HG02759 (cell line): Measurements from ENCODE around the gene CENATAC.
A peak's percentile ranks its signal among the peaks of the same experiment; 100 is the strongest.
"Not testable (repeated sequence)": the region's sequence is repeated elsewhere in the genome, so short reads cannot be mapped to it uniquely, and the experiment has no call there.

Source experiments
- ATAC-seq: cut with Tn5 transposase; IDR thresholded peaks from one replicate; pipeline ENCODE4 v1.9.1; 2021; ENCODE audit warnings: mild to moderate bottlenecking, moderate library complexity; ENCODE audit not compliant: unreplicated experiment

The CENATAC gene

DNA sequence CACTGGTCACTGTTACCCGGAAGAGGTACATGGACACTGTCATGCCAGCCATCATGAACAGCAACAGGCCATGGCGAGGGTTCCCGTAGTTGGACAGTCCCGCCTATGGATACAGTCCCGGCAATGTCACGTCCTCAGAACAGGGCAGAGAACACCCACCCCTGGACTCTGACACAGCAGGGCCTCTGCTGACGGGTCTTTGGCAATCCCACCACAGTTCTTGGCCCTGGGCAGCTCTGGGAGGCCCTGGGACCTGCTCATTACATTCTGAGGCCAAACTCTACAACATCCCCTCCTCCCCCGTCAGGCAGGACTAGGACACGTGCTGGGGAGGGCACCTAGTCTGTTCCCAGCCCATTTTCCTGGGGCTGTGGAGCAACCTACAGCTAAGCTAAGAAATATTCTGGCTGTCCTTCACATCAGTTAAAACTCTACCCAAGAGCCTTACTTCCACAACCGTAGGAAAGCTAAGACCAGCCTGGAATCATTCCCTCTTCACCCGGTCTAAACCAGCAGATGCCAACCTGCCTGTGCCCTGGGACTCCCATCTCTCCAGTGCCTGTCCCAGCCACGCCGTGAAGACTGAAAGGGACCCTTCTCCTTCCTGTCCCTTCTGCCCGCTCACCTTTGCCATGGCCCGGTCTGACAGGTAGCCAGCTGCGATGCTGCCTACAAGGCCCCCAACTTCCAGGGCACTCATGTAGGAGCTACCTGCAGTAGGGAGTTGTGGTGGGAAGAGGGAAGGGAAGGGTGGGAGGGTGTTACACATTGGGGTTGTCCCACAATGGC, 28.2 kb downstream of the CENATAC start:
- no peak for ATAC-seq

DNA sequence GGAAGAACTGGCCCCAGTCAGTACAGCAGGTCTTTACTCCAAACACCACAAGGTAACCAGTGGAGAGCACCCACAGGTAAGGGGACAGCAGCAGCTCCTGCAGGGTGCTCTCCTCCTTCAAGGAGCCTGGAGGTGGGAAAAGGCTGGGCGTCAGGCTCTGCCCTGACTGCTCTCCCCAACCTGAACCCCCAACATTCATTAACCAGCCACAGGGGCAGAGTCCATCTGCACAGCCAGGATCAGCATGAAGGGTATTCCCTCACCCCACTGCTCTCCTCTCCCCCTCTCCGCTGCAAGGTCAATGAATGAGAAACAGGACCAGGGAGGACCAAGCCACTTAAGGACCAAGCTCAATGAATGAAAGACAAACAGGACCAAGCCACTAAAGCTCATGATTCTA, 29.0 kb downstream of the CENATAC start:
- no peak for ATAC-seq

DNA sequence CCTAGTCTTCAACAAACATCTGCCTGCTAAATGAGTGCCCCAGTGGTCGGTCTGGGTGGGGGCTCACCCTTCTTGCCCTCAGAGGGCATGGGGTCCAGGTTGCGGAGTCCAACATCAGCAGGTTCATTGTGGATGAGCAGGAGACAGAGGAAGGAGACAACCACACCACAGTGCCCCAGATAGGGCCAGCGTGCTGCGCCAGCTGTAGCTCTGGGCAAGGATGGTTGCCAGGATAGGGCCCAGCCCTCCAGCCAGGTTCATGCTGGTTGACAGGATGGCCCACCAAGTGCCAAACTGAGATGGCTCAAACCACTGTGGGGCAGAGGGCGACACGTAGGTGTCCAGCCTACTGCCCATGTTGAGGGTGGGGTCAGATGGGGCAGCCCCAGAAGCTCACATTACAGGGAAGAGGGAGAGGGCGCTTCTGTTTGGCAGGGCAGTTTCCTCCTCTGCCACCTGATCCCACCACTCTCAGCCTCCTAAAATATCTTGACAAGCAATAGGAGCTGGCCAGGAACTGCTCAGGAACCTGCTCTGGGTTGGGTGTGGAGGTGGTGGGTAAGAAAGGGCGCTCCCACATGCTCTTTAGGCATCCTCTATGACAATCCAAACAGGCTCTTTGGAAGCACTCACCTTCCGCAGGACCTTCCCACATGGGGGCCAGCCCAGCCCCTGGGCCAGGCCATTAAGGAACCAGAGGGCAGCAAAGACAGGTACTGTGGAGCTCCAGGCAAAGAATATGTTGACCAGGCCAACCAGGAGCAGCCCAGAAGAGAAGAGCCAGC, 29.8 kb downstream of the CENATAC start:
- ATAC-seq: no peak

DNA sequence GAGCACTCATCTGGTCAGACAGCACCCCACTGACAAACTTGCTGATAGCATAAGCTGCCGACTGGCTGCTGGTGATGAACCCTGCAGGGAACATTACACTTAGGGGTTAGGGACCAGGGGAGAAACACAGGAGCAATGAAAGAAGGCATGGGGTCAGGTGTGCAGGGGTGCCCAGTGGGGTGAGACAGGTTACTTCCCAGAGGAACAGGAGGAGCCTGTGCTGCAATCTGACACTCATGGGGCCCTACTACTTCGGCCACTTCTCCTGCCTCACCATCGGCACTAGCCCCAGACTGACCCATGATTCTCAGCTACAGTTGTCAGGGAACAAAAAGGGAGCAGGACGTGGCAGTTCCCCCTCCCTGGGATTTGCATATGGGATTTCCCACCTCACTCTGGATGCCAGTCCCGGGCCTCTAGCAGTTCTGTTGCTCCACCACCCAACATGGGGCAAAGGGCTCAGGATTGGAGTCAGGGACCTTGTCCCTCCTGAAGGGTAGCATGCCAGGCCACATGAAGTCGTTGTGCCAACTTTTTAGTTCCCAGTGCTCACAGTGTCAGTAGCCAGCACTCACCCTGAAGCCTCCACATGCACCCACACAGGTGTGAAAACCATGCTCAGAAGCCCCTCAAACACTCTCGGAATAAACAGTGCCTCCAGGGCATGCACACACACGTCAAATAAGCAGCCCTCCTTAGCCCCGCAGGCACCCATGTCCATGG, 30.6 kb downstream of the CENATAC start:
- ATAC-seq: no peak

DNA sequence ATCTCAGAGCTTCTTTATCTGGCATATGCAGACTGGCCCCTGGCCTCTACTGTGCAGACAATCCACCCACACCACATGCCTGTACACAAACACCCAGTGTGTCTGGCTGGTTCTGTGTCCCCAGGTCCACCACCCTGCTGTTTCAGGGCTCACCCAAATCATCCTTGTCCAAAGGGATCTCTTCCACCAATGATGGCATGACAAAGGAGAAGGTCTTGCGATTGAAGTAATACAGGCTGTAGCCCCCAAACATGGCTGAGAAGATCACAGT, 31.1 kb downstream of the CENATAC start:
- no peak for ATAC-seq

DNA sequence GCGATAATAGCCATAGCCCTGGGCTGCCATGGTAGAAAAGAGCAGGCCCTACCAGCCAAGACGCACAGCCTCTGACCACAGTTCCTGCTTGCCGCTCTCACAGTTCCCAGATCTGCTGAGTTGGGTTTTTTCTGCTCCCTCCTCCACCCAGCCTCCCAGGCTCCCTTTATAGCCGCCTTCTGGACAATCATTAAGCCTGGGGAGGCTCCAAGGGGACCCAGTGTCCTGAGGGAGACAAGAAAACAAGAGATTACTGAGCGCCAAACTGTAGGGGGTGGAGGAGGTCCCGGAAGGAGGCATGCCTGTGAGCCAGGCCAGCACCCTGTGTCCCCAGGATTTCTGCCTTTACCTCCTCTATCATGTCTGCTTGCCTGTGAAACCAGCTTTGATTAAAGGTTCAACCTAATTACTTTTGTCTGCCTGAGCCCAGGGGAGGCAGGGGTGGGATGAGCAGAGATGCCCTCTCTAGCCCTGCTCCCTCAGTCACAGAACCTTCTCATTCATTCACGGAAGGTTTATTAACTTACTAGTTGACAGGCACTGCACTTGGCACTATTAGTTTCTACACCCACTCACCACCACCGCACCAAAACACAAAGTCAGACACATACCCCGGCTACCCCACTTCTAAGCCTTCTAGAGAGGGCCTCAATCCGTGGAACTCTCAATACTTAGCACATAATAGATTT, 31.5 kb downstream of the CENATAC start:
- ATAC-seq: peak; percentile 21

DNA sequence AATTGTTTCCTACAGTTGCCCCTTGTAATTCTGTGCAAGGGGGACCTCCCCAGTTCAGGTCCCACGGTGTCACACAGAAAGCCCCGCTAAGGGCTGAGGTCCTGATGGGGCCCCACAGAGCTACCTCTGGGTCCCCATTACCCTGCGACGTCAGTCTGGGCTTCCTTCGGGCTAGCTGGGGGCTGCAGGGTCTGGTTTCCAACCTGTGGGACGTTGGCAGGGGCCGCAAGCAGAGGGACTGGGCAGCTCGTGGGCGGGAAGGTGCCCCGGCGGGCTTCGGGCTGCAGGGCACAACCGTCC, 32.0 kb downstream of the CENATAC start:
- peak; percentile 16 for ATAC-seq

DNA sequence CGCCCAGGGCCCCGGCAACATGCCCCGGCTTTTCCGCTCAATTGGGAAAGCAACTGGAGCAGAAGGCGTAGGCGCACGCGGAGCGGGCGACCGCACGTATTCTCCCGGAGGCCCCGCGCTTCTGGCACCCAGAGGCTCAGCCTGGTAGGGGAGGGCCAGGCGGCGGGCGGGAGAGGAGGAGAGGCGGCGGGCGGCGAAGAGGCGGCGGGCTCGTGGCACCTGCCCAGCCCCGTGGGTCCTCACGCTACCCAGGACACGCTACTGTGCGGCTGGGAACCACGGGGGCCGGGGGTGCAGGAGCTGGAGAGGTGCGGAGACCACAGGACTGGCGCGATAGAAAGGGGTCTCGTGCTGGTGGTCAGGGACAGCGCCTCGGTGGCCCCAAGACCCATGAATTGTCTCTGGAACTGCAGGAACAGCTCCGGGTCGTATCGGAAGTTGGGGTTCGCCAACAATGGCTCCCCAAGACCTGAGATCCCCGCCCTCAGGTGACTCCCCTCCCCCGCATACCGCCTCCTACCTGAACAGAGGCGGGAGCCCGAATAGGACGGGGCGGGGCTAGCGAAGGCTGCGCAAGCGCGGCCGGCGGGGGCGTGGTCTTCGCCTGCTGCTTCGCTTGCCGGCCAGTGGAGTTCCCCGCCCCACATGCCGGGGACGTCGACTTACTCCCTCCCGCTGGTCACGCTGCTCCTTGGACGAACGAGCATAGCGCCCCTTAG, 32.5 kb downstream of the CENATAC start, which contains the start of gene SLC37A4:
SLC37A4 (minus strand) TSS at position 549 of the 719 bp plus-strand sequence.
- peak; percentile 89 for ATAC-seq

DNA sequence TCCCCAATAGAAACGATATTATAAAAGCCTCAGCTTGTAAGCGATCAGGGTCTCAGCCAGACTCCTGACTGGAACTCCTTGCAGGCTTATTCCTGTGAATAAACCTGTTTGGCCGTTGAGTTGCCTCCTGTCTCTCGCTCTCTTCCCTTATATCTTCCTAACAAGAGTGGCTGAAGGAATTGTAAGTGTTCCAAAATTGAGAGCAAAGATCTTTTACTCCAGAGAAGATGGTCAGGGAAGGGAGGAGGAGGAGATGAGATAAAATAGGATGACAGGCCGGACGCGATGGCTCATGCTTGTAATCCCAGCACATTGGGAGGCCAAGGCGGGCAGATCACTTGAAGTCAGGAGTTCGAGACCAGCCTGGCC, 34.0 kb downstream of the CENATAC start:
- no peak for ATAC-seq

DNA sequence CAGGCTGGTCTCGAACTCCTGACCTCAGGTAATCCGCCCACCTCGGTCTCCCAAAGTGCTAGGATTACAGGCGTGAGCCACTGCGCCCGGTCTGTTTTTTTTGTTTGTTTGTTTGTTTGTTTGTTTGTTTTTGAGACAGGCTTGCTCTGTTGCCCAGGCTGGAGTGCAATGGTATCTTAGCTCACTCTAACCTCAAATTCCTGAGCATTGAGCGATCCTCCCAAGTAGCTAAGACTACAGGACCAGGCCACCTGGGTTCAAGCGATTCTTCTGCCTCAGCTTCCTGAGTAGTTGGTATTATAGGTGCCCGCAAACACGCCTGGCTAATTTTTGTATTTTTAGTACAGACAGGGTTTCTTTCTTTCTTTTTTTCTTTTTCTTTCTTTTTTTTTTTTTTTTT, 35.5 kb downstream of the CENATAC start:
- ATAC-seq: not testable (repeated sequence)

DNA sequence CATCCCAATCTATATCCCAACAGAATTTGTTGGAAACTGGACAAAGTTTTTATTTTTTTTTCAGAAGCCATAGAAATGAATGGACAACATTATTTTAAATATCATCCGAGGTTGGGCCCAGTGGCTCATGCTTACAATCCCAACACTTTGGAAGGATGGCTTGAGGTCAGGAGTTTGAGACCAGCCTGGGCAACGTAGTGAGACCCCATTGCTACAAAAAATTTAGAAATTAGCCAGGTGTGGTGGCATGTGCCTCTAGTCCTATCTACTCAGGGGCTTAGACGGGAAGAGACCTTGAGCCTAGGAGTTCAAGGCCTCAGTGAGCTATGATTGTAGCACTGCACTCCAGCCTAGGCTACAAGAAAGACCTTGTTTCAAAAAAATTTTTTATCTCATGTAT, 36.9 kb downstream of the CENATAC start:
- no peak for ATAC-seq

DNA sequence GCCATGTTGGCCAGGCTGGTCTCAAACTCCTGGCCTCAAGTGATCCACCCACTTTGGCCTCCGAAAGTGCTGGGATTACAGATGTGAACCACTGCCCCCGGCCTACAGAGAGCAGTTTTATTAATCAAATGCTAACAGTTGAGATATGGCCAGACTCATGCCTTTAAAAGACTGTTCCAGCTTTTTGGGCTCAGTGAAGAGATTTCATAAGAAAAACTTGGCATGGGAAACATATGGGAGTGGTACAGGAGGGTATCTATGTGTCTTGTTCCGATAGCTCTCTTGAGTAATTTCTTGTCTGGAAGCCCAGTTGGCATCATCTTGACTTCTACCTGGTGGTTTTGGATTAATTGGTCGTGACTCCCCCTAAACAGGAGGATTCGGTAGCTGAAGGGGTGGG, 40.9 kb downstream of the CENATAC start:
- ATAC-seq: no peak

DNA sequence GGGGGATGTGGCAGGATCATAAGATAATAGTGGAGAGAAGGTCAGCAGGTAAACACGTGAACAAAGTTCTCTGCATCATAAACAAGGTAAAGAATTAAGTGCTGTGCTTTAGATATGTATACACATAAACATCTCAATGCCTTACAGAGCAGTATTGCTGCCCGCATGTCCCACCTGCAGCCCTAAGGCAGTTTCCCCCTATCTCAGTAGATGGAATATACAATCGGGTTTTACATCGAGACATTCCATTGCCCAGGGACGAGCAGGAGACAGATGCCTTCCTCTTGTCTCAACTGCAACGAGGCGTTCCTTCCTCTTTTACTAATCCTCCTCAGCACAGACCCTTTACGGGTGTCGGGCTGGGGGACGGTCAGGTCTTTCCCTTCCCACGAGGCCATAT, 41.5 kb downstream of the CENATAC start:
- ATAC-seq: not testable (repeated sequence)

DNA sequence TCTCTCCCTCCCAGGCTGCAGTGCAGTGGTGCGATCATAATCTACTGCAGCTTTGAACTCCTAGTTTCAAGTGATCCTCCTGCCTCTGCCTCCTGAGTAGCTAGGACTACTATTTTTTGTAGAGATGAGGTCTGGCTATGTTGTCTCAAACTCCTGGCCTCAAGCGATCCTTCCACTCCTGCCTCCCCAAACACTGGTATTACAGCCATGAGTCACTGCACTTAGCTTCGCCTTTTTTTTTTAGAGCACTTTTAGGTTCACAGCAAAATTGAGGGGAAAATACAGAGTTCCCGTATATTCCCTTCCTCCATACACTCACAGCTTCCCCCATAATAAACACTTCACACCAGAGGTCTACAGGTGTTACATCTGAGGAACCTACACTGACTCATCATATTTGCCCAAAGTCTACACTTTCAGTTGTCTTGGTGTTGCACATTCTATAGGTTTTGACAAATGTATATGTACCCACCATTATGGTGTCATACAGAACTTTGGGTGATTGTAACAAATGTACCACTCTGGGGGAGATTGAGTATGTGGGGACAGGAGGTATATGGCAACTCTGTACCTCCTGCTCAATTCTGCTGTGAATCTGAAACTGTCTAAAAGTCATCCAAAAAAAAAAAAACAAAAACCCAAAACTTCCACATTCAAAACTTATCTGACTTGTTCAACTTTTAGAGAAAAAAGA, 44.0 kb downstream of the CENATAC start:
- ATAC-seq: no peak

DNA sequence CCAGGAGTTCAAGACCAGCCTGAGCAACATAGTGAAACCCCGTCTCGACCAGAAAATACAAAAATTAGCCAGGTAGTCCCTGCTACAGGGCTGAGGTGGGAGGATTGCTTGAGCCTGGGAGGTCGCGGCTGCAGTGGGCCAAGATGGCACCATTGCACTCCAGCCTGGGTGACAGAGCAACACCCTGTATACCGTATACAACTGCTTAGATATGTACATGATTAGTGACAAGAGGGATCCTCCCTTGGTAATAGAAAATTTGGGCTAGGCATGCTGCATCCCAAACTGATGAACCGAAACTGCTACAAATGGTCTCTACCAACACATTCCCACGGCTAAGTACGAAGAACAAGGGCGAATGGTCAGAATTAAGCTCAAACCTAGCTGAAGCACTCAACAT, 45.0 kb downstream of the CENATAC start:
- ATAC-seq: no peak

DNA sequence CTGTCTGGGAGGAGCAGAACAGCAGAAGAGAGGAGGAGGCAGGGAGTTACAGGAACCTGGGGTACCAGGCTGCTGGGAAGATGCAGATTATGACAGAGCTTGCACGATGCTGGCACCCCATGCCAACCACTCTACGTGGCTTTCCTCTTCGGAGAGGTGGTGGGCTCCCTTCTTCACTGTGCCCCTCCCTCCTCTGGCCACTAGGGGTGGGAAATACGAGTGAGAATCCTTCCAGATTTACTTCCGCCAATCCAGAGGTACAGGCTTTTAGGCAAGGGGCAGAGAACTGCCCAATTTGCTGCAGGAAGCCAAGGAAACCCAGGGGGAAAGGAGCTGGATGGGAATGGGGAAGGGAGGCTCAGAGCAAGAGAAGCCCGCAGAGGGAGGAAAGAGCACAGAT, 46.8 kb downstream of the CENATAC start:
- ATAC-seq: no peak

DNA sequence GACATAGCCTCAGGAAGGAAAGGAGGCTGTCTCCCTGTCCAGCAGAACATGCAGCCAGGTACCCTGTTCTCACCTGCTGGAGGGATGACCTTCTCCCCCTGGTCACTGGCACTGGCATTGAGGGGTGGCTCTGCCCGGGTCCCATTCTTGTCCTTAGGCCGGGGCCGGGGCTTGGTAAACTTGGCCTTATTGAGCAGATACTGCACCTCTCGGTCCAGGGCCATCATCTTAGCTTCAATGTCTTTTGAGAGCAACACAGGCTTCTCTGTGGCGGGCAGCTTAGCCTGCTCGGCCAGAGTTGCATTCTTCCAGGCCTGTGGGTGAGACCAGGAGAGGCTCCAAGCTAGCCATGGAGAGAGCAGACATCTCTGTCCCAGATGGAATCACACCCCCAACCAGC, 48.6 kb downstream of the CENATAC start:
- no peak for ATAC-seq

DNA sequence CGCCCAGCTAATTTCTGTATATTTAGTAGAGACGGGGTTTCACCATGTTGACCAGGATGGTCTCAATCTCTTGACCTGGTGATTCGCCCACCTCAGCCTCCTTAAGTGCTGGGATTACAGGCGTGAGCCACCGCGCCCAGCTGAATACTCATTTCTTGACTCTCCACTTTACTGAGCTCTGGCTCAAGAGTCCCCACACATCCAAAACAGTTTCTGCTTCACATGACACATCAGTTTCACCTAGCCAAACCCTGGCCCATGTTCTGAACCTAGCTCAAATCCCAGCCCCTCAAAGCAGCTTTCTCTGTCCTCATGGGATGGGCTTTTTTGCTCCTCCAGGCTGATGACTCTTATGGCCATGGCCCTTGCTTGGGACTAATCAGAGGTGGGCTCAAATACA, 49.3 kb downstream of the CENATAC start:
- no peak for ATAC-seq

DNA sequence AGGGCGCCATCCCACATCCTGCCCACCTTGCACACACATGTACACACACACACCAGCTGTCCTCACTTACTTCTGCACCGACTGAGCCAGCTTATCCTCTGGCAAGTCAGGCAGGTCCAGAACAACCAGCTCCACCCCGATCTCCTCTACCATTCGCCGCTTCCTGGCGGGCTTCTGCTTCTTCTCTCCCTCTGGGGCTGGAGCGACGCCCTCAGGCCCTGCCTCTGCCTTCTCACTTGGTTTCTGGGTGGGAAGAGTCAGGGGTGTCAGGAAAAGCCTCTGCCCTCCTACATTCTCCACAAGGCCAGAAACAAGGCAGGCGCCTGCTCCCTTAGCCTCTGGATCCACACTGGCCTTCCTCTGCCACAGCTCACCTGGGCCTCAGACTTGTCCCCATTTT, 50.7 kb downstream of the CENATAC start:
- ATAC-seq: no peak

DNA sequence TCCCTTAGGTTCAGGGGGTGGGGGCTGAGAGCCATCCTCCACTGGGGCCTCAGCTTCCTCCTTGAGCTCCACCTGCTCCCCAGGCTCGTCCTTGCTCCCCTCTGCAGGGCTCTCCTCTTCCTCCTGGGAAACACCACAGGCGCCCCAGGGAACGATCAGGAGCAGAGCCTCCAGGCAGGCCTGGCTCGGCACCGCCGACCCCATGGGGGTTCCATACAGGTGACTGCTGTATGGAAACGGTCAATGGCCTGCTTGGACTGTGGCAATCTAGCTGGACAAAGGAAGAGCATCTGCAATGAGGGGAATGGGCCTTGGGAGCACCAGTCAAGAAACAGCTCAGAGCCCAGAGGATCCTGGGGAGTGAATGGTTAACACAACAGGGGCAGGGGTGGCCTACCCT, 51.1 kb downstream of the CENATAC start:
- no peak for ATAC-seq
